ENCODE results near the gene GSTT2B. TPM values are rescaled to one million over a fixed set of nuclear protein-coding genes. Genes with fewer than 3 reads are reported as not detected.
"Not testable (repeated sequence)": the region's sequence is repeated elsewhere in the genome, so short reads cannot be mapped to it uniquely, and the experiment has no call there.

Gene GSTT2B
- polyA plus RNA-seq, 1 donor from 2014 or later: not detected

- Mint-ChIP-seq H3K4me3 (no peak overlapping the region), H3K36me3 (peaks cover 3% of the 10 kb centered on the region), H3K27ac (no peak overlapping the region), H3K4me1 (no peaks in the 10 kb centered on the region), H3K9me3 (no peaks in the 10 kb centered on the region), H3K27me3 (no peaks in the 10 kb centered on the region)
Measured at GRCh38 chr22:23997092-23997491, 36.1 kb upstream of the GSTT2B start.

- H3K27ac Mint-ChIP-seq, H3K4me3 Mint-ChIP-seq, H3K9me3 Mint-ChIP-seq, H3K4me1 Mint-ChIP-seq, H3K36me3 Mint-ChIP-seq, H3K27me3 Mint-ChIP-seq: not testable (repeated sequence)
Measured at GRCh38 chr22:23993581-23994177, 32.7 kb upstream of the GSTT2B start.

GRCh38 chr22:23993080-23993479 is 32.1 kb upstream of the GSTT2B start:
- not testable (repeated sequence) for H3K9me3 Mint-ChIP-seq, H3K27ac Mint-ChIP-seq, H3K4me3 Mint-ChIP-seq, H3K36me3 Mint-ChIP-seq, H3K4me1 Mint-ChIP-seq, H3K27me3 Mint-ChIP-seq

GRCh38 chr22:23989583-23990244 is 28.7 kb upstream of the GSTT2B start:
- H3K36me3 Mint-ChIP-seq, H3K9me3 Mint-ChIP-seq, H3K4me3 Mint-ChIP-seq, H3K4me1 Mint-ChIP-seq, H3K27ac Mint-ChIP-seq, H3K27me3 Mint-ChIP-seq: not testable (repeated sequence)

- H3K27me3 Mint-ChIP-seq, H3K36me3 Mint-ChIP-seq, H3K4me3 Mint-ChIP-seq, H3K27ac Mint-ChIP-seq, H3K4me1 Mint-ChIP-seq, H3K9me3 Mint-ChIP-seq: not testable (repeated sequence)
Measured at GRCh38 chr22:23986538-23987178, 25.7 kb upstream of the GSTT2B start.

- H3K9me3 Mint-ChIP-seq, H3K36me3 Mint-ChIP-seq, H3K27ac Mint-ChIP-seq, H3K27me3 Mint-ChIP-seq, H3K4me1 Mint-ChIP-seq, H3K4me3 Mint-ChIP-seq: not testable (repeated sequence)
Measured at GRCh38 chr22:23986089-23986488, 25.1 kb upstream of the GSTT2B start.

GRCh38 chr22:23984430-23984829 is 23.4 kb upstream of the GSTT2B start:
- Mint-ChIP-seq H3K27me3 (no peaks in the 10 kb centered on the region), H3K4me3 (peak overlapping the region in 1 of 4 donors; percentile 1), H3K36me3 (no peaks in the 10 kb centered on the region), H3K9me3 (no peaks in the 10 kb centered on the region), H3K4me1 (peaks cover 0 to 2% (median 0%) of the 10 kb centered on the region in 3 donors), H3K27ac (peak overlapping the region in 1 of 3 donors; percentile 85)

- H3K4me1 Mint-ChIP-seq, H3K27me3 Mint-ChIP-seq, H3K27ac Mint-ChIP-seq, H3K36me3 Mint-ChIP-seq, H3K4me3 Mint-ChIP-seq, H3K9me3 Mint-ChIP-seq: not testable (repeated sequence)
Measured at GRCh38 chr22:23980567-23980966, 19.6 kb upstream of the GSTT2B start.

- H3K27ac Mint-ChIP-seq, H3K4me1 Mint-ChIP-seq, H3K4me3 Mint-ChIP-seq, H3K9me3 Mint-ChIP-seq, H3K36me3 Mint-ChIP-seq, H3K27me3 Mint-ChIP-seq: not testable (repeated sequence)
Measured at GRCh38 chr22:23979557-23980240, 18.7 kb upstream of the GSTT2B start, which contains the start of gene GSTT2. TSS of gene GSTT2 (plus strand) at chr22:23980134.

- not testable (repeated sequence) for H3K36me3 Mint-ChIP-seq, H3K4me1 Mint-ChIP-seq, H3K27ac Mint-ChIP-seq, H3K27me3 Mint-ChIP-seq, H3K9me3 Mint-ChIP-seq, H3K4me3 Mint-ChIP-seq
Measured at GRCh38 chr22:23977304-23977703, 16.3 kb upstream of the GSTT2B start.

GRCh38 chr22:23974836-23975352 is 13.9 kb upstream of the GSTT2B start:
- H3K4me1 Mint-ChIP-seq: peaks cover 0 to 11% (median 7%) of the 10 kb centered on the region in 3 donors
- H3K9me3 Mint-ChIP-seq, H3K4me3 Mint-ChIP-seq, H3K27me3 Mint-ChIP-seq, H3K27ac Mint-ChIP-seq, H3K36me3 Mint-ChIP-seq: not testable (repeated sequence)

- H3K36me3 Mint-ChIP-seq, H3K27me3 Mint-ChIP-seq, H3K4me3 Mint-ChIP-seq, H3K27ac Mint-ChIP-seq, H3K9me3 Mint-ChIP-seq: not testable (repeated sequence)
- peaks cover 0 to 16% (median 8%) of the 10 kb centered on the region in 3 donors for H3K4me1 Mint-ChIP-seq
Measured at GRCh38 chr22:23974345-23974744, 13.3 kb upstream of the GSTT2B start, which contains the start of gene DDT. TSS of gene DDT (minus strand) at chr22:23974441. CDS start at chr22:23974414, 27 bp downstream.

GRCh38 chr22:23971927-23972326 is 10.9 kb upstream of the GSTT2B start:
- Mint-ChIP-seq H3K4me1 (peaks cover 0 to 20% (median 8%) of the 10 kb centered on the region in 3 donors), H3K27ac (peak overlapping the region in 1 of 3 donors; percentile 67), H3K4me3 (peak overlapping the region in 1 of 4 donors; percentile 84)
- not testable (repeated sequence) for H3K36me3 Mint-ChIP-seq, H3K9me3 Mint-ChIP-seq, H3K27me3 Mint-ChIP-seq

- Mint-ChIP-seq H3K27me3 (no peaks in the 10 kb centered on the region), H3K4me3 (peak overlapping the region in 2 of 4 donors; percentile 60 to 84), H3K27ac (peak overlapping the region in 2 of 3 donors; percentile 5 to 13), H3K36me3 (no peaks in the 10 kb centered on the region), H3K4me1 (peaks cover 0 to 20% (median 8%) of the 10 kb centered on the region in 3 donors), H3K9me3 (no peaks in the 10 kb centered on the region)
Measured at GRCh38 chr22:23970816-23971486, 10.0 kb upstream of the GSTT2B start.

- Mint-ChIP-seq H3K36me3 (no peaks in the 10 kb centered on the region), H3K4me1 (peaks cover 0 to 20% (median 8%) of the 10 kb centered on the region in 3 donors), H3K4me3 (peak overlapping the region in 2 of 4 donors; percentile 23 to 30), H3K27me3 (no peaks in the 10 kb centered on the region), H3K27ac (peak overlapping the region in 2 of 3 donors; percentile 13 to 87), H3K9me3 (no peaks in the 10 kb centered on the region)
Measured at GRCh38 chr22:23970201-23970641, 9.2 kb upstream of the GSTT2B start.

Measured in IgD-negative memory B cell (primary cell).